OCI-LY7 (cell line): ENCODE results near the gene SWAP70.
"Not testable (repeated sequence)": the region's sequence is repeated elsewhere in the genome, so short reads cannot be mapped to it uniquely, and the experiment has no call there.

Source experiments
- CTCF ChIP-seq: fragments of 200-600 bp; sonication (generic); conservative IDR thresholded peaks from 2 replicates; pipeline ENCODE4 v1.5.1; 2014; ENCODE audit warnings: mild to moderate bottlenecking, antibody characterized with exemption, low read length, moderate library complexity, mixed read lengths
- EZH2phosphoT487 ChIP-seq: fragments of 200-600 bp; sonication (generic); IDR thresholded peaks from 2 replicates; pipeline ENCODE4 v1.6.1; 2018; ENCODE audit warnings: low read depth, borderline replicate concordance, mild to moderate bottlenecking, mixed run types, antibody characterized with exemption, low read length, moderate library complexity, mixed read lengths

DNA sequence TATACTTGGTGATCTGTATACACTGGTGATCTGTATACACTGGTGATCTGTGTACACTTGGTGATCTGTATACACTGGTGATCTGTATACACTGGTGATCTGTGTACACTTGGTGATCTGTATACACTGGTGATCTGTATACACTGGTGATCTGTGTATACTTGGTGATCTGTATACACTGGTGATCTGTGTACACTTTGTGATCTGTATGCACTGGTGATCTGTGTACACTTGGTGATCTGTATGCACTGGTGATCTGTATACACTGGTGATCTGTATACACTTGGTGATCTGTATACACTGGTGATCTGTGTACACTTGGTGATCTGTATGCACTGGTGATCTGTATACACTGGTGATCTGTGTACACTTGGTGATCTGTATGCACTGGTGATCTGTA is 41.5 kb downstream of the SWAP70 start:
- TF ChIP-seq CTCF, EZH2phosphoT487: not testable (repeated sequence)
